GM19468 (cell line): ENCODE results near the gene ATP6V1F.

Experiments used
- ATAC-seq: cut with Tn5 transposase; IDR thresholded peaks from one replicate; pipeline ENCODE4 v1.9.1; 2021; ENCODE audit warnings: mild to moderate bottlenecking, moderate library complexity, moderate number of reproducible peaks; ENCODE audit not compliant: unreplicated experiment; ENCODE audit errors: extremely low read depth

Gene ATP6V1F

DNA sequence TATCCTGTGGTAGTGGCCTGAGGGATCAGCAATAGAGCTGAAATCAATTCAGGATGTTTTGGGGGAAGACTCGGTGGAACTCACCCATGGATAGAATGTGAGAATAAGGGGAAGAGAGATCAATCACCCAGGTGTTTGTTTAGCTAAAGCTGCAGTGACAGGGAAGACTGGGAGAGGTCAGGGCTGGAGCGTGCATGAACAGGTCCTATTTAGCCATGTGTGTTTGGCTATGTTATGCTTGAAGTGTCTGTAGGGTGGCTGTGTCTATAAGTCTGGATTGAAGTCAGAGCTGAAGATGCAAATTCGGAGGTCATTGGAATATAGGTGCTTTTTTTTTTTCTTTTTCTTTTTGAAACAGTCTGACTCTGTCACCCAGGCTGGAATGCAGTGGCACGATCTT lies 4.6 kb downstream of the ATP6V1F start:
- ATAC-seq = no peak

- no peak for ATAC-seq
These were observed 5.4 kb downstream of the ATP6V1F start for GRCh38 chr7:128867842-128868623.

- ATAC-seq = no peak
These were observed 6.0 kb downstream of the ATP6V1F start for GRCh38 chr7:128868624-128869137.

DNA sequence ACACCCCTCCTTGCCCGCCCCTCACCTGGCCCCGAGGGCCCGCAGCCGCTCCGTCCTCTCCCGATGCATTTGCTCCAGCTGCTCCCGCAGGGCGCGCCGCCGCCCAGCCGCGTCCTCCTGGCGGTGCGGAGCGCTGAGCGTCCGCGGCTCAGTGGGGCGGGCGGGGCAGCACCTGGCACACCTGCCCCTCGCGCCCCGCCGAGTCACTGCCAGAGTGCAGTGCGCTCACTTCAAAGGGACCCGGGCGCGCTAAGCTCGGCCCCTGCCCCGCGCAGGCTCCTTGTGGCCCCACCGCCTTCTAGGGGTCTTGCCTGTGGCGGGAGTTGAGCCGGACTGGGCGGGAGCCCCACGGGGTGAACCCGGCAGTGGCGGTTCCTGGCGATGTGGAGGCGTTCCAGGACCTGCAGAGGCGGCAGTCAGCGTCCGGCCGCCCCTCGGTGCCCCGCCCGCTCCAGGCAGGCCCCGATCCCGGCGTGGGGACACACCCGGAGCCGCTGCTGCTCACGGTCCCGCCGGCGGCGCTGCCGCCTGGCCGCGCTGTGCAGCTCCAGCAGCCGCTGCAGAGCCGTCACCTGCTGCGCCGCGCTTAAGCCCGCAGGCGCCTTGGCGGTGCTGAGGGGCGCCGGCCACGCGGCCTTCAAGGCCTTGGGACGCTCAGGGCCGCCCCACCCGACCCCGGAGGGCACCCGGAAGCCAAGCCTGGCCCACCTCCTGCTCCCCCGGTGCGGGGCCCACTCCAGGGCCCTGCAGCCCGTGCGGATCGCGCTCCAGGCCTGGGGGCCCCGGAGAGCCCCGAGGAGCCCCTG lies 6.7 kb downstream of the ATP6V1F start:
- no peak for ATAC-seq

GRCh38 chr7:128869944-128870285 lies 7.3 kb downstream of the ATP6V1F start:
- no peak for ATAC-seq

GRCh38 chr7:128871050-128871449 lies 8.4 kb downstream of the ATP6V1F start:
- ATAC-seq = no peak

DNA sequence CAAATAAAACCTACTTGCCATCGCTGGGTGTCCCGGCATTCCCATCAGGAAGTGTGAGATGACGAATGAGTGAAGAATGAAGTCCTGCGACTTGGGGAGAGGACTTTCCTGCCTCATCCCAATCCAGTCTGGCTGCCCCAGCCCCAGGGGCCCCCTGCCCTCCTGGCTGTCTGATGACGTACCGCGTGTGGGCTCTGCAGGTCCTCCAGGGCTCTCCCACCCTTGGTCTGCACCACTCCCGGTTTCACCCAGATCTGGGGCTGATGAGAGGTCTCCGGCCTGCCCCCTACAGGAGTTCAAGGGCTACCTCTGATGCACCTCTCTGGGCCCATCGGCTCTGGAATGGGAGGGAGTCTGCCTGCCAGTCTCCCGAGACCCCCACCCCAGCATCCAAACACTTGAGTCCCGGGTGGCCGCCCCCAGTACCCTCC lies 9.8 kb downstream of the ATP6V1F start:
- no peak for ATAC-seq

DNA sequence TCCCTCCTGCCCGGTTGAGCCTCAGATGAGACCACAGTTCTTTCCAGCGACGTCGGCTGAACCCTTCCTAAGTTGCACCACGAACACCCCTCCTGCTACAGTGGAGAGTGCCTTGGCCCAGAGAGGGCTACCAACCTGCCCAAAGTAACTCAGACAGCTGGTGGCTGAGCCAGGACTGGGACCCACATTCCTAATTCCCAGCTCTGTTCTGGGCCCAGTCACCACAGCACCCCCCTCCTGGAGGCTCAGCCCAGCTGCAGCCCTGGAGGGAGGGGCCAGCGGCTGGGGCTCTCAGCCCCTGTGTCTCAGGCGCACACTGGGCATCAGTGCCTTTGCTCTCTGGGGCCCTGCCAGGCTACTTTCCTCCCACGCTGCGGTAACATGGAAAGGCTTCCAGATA lies 10.6 kb downstream of the ATP6V1F start:
- ATAC-seq = no peak

DNA sequence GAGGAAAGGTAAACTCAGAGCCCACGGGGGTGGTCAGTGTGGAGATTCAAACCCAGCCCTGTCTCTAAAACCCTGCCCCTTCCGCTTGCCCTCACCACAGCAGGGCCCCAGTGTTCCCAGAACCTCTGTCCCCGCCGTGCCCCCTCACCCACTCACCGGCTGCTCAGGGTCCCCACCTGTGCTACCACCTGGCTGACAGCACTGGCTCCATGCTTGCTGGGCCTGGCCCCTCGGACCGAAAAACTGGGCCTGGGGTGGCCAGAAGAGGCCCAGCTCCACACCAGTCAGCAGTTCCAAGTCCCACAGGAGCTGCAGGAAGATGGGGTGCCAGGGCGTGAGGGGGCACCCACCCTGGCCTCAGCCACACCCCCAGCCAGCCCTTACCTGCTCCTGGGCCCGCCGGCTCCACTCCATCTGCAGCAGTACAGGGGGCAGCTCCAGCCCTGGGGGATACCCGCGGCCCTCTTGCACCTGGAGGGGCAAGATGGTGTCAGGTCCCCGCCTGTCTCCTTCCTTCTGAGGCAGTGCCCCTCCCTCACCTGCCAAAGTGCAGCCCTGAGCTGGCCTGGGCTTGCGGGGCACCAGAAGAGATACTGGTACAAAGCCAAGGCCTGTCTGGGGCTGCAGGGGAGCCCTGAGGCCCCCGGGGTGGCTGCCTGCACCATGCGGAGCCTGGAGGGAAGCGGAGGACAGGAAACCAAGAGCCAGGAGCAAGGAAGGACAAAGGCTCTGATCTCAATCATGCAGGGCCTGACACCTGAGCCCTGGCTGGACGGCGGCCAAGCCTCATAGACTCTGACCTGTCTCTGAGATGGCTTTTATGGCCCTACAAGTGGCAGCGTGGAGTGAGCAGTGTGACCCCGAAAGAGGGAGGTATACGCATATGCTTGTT lies 11.7 kb downstream of the ATP6V1F start:
- ATAC-seq = no peak

GRCh38 chr7:128875523-128875948 lies 12.9 kb downstream of the ATP6V1F start:
- ATAC-seq = no peak

- ATAC-seq = no peak
These were observed 13.5 kb downstream of the ATP6V1F start for GRCh38 chr7:128876127-128876526.

- no peak for ATAC-seq
These were observed 13.9 kb downstream of the ATP6V1F start for GRCh38 chr7:128876586-128876977.

- ATAC-seq = no peak
These were observed 14.5 kb downstream of the ATP6V1F start for GRCh38 chr7:128876978-128877755.

DNA sequence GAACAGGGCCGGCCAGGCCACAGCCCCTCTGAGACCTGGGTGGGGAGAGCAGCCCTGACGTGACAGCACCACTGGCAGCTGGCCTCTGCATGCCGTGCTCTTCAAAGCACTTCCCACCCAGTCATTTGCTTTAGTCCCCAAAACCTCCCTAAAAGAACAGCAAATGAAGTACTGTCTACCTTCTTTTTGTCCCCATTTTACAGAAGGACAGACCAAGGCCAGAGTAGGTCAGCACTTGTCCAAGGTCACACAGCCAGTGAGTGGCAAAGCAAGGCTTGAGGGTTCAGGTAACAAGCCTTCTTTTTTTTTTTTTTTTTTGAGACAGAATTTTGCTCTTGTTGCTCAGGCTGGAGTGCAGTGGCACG lies 15.1 kb downstream of the ATP6V1F start:
- no peak for ATAC-seq

DNA sequence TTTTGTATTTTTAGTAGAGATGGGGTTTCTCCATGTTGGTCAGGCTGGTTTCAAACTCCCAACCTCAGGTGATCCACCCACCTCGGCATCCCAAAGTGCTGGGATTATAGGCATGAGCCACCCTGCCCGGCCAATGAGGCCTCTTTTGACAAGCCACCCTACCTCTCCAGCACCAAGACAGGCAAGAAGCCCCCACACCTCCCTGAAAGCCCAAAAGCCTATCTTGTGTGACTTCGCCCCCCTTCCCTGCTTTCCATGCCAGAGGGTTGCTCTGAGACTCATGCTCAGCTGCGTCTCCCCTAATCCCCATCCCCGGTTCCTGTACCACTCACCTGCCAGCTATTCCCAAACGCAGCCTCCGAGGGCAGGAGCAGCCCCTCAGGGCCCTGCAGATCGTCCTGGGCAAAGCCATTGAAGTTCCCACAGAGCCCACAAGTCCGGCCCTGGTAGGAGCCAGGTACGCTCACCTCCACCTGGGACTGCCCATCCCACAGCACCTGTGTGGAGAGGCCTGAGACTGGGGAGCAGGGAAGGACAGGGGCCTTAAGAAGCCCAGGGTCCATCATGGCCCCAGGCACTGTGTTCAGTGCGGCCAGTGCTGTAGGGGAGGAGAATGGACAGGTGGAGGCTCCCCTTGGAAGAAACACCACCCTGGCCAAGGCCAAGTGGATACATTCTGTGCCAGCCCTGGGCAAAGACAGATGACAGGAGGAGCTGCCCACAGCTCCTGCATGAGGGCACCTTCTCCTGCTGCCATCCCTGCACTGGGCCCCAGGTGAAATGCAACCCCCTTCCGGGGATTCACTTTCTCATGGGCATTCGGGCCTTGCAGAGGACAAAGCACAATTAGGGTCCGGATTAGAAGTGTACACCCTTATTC lies 15.8 kb downstream of the ATP6V1F start:
- no peak for ATAC-seq

GRCh38 chr7:128879461-128879938 lies 16.8 kb downstream of the ATP6V1F start:
- ATAC-seq = no peak

GRCh38 chr7:128879939-128880746 lies 17.5 kb downstream of the ATP6V1F start:
- ATAC-seq = no peak
